ENCODE results near the gene ZFAND3.

Gene ZFAND3

DNA sequence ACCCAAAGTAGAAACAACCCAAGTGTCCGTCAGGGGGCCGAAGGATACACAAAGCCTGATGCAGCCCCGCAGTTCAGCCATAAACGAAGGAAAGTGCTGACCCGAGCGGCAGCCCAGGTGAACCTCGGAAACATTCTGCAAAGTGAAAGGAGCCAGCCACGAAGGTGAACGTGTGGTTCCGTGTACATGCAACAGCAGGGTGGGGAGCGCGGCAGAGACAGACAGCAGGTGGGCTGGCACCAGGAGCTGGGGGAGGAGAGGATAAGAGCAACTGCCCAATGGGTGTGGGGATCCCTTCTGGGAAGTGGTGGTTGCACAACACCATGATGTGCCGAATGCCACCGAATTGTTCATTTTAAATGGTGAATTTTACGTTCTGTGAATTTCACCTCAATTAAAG lies 341.8 kb downstream of the ZFAND3 start:
- DNase-seq, result peak; percentile 11
- H3K9me3 ChIP-seq (ENCODE audit: severe bottlenecking), result no peaks in the 10 kb centered on the region
- H3K4me3 ChIP-seq (ENCODE audit: low read depth, low read length), result no peak overlapping the region
- H3K27me3 ChIP-seq (ENCODE audit: insufficient read depth, low read depth, severe bottlenecking), result no peaks in the 10 kb centered on the region
- TF ChIP-seq, protein P1, sequence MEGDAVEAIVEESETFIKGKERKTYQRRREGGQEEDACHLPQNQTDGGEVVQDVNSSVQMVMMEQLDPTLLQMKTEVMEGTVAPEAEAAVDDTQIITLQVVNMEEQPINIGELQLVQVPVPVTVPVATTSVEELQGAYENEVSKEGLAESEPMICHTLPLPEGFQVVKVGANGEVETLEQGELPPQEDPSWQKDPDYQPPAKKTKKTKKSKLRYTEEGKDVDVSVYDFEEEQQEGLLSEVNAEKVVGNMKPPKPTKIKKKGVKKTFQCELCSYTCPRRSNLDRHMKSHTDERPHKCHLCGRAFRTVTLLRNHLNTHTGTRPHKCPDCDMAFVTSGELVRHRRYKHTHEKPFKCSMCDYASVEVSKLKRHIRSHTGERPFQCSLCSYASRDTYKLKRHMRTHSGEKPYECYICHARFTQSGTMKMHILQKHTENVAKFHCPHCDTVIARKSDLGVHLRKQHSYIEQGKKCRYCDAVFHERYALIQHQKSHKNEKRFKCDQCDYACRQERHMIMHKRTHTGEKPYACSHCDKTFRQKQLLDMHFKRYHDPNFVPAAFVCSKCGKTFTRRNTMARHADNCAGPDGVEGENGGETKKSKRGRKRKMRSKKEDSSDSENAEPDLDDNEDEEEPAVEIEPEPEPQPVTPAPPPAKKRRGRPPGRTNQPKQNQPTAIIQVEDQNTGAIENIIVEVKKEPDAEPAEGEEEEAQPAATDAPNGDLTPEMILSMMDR (IDR thresholded peaks at IDR 0.05; ENCODE audit: low read depth, low read length), result no peak
- H3K27ac ChIP-seq, result no peak overlapping the region
- H3K36me3 ChIP-seq, result peaks cover 13% of the 10 kb centered on the region

DNA sequence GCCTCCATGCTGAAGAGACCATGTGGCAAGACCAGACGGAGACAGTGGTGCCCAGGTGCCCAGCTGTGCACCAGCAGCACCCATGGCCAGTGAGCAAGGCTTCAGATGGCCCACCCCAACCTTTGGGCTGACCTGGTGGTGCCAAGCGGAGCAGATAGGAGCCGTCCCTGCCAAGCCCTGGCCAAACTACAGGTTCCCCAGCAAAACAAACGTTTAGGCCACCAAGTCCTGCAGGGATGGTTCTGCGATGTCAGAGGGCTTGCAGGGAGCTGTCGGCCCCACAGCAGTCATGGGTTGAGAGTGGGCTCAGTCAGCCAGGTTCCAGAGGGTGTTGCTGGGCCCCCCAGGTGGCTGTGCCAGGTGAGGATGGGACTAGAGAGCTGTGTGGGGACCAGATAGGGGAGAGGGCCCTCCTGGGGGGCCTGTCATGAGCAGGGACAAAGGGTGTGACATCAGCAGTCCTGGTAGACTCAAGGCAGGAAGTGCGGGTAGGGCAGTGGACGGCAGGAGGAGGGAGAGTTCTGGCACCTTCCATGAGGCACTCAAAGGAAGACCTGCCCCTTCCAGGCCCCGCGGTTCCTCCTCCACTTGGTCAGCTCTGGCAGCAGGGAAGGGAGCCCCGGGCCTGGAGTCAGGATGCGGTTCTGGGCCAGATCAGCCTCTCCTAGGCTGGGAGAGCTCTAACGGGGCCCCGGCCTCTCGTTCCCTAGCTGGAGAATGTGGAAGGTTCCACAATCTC lies 342.4 kb downstream of the ZFAND3 start:
- TF ChIP-seq, protein P1 (IDR thresholded peaks at IDR 0.05; ENCODE audit: low read depth, low read length), result no peak
- Histone ChIP-seq H3K27ac (no peak overlapping the region), H3K4me3 (ENCODE audit: low read depth, low read length) (no peak overlapping the region), H3K27me3 (ENCODE audit: insufficient read depth, low read depth, severe bottlenecking) (no peaks in the 10 kb centered on the region), H3K36me3 (peaks cover 13% of the 10 kb centered on the region), H3K9me3 (ENCODE audit: severe bottlenecking) (no peaks in the 10 kb centered on the region)
- DNase-seq, result peak; percentile 11

DNA sequence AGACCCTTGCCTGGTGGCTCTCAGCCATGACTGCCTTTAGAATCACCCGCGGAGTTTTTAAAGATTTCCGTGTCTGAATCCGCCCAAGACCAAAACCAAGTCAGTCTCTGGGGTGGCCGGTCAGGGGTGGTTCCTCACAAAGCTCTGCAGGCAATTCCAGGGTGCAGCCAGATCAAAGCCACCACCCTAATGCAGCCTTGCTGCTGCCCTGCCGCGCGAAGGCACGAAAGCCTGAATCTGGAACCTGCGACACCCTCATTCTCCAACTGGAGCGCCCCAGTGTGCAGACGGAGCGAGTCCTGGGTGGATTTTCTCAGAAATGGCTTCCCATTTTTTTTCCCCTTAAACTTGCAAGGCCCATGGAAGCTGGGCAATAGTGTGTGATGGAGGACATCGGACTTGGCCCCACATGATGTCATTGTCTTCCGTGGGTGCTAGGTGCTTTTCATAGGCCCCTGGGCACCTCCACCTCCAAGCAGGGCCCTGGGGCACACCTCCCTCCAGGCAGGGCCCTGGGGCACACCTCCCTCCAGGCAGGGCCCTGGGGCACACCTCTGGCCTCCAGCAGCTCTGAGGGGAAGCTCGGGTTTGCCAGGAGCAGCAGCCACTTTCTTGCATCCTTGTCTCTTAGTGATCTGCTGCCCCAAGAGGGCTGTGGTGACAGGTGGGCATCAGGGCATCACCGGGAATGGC lies 343.1 kb downstream of the ZFAND3 start:
- Histone ChIP-seq H3K27me3 (ENCODE audit: insufficient read depth, low read depth, severe bottlenecking) (no peaks in the 10 kb centered on the region), H3K9me3 (ENCODE audit: severe bottlenecking) (no peaks in the 10 kb centered on the region), H3K4me3 (ENCODE audit: low read depth, low read length) (no peak overlapping the region), H3K27ac (no peak overlapping the region), H3K36me3 (peaks cover 13% of the 10 kb centered on the region)
- DNase-seq, result no peak
- TF ChIP-seq, protein P1 (IDR thresholded peaks at IDR 0.05; ENCODE audit: low read depth, low read length), result no peak

DNA sequence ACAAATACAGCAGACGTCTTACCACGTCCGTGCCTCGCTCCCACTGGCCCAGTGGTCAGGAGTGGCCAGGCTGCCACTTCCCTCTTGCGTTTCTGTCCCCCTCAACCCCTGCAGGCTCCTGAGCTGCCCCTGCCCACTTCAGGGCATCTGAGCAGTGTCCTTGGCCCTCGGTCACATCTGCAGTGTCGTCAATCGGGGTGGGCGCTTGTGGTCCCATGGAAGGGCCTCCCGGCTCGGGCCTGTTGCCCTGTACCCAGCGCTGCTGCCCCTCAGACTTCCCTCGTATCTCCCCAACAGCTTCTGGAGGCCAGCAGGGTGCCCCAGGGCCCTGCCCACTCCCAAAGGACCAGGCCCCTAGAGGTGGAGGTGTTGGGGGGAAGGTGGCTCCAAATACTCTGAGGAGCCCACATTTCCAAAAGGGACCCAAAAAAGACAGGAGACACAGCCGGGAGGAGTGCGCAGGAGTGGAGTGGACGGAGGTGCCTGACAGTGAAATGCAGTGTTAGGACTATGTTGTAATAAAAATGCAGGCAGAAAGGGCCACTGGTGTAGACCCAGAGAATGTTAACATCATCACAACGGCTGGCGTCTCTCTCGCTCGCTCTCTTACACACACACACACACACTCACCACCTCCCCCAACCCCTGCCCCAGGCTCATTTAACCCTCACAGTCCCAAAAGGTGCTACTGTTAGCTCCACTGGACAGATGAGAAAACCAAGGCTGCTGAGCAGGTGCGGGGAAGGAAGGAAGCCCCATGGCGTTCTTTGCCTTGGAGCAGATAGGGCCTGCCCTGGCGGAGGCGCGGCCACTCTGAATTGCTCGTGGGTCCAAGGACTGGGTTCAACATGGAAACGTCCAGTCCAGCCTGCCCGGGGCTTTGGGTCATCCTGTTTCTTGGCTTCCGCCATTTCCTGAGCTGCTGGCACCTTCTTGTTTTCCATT lies 343.9 kb downstream of the ZFAND3 start:
- H3K9me3 ChIP-seq (ENCODE audit: severe bottlenecking), result no peaks in the 10 kb centered on the region
- no peak for DNase-seq
- H3K27ac ChIP-seq, result no peak overlapping the region
- H3K27me3 ChIP-seq (ENCODE audit: insufficient read depth, low read depth, severe bottlenecking), result no peaks in the 10 kb centered on the region
- peaks cover 13% of the 10 kb centered on the region for H3K36me3 ChIP-seq
- no peak overlapping the region for H3K4me3 ChIP-seq (ENCODE audit: low read depth, low read length)
- TF ChIP-seq, protein P1 (IDR thresholded peaks at IDR 0.05; ENCODE audit: low read depth, low read length), result no peak

DNA sequence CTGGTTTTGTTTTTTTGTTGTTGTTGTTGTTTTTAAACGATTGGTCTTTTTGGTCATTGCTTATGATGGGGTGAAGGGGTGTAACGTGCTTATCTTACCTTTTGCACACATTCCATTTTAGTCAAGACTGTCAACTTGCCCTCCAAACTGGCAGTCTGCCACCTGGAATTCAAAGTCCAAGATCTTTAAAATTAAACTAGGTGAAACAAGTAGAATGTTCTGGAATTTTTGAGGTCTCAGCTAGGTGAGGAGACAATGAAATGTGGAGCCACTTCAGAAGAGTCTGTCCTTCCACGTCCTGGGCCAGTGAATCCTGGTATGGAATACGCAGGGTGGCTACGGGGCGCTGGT lies 344.6 kb downstream of the ZFAND3 start:
- no peaks in the 10 kb centered on the region for H3K27me3 ChIP-seq (ENCODE audit: insufficient read depth, low read depth, severe bottlenecking)
- no peak overlapping the region for H3K27ac ChIP-seq
- no peak overlapping the region for H3K4me3 ChIP-seq (ENCODE audit: low read depth, low read length)
- DNase-seq, result no peak
- H3K36me3 ChIP-seq, result peaks cover 13% of the 10 kb centered on the region
- TF ChIP-seq, protein P1 (IDR thresholded peaks at IDR 0.05; ENCODE audit: low read depth, low read length), result no peak
- H3K9me3 ChIP-seq (ENCODE audit: severe bottlenecking), result no peaks in the 10 kb centered on the region

Data from WERI-Rb-1 (cell line).